Left cardiac atrium (tissue), 4 donors: ENCODE results near the gene UBASH3A. TPM values are rescaled to one million over a fixed set of nuclear protein-coding genes. Genes with fewer than 3 reads are reported as not detected.
A peak's percentile ranks its signal among the peaks of the same experiment; 100 is the strongest.

Experiments used
- ATAC-seq, 2 donors: fragments of 200-7000 bp; cut with Tn5 transposase; one replicate each; pipeline ENCODE4 v1.9.1; 2020; ENCODE audit warnings: mild to moderate bottlenecking in 2 of 2, moderate library complexity in 2 of 2
- DNase-seq: peaks from one replicate; pipeline ENCODE4 v3.0.0-alpha.2; 2020
- intact Hi-C, 2 donors: fragments of 100-400 bp; cut with DNase I; formaldehyde crosslinking; loops; one replicate each; pipeline versions ENCODE4 v1.14.1 to v1.15.1; 2022 to 2023
- total RNA-seq, 2 donors: library from RNA; stranded (reverse); fragmentation: NEBNext Ultra II Directional; extraction: Animal tissue kit (Norgen Biotek cat#: 25700); gene quantifications; one replicate each; pipeline ENCODE4 v1.2.1, GENCODE V29; 2021
- donor health status: DM: no; HTN: yes; CAD: no.
- donor health status: DM: no; HTN: yes; CAD: no; lungs with severe emphysema.
- donor health status: DM: yes; HTN: yes; CAD: no.
- donor health status: Dilated cardiomyopathy.

The UBASH3A gene
- total RNA-seq, 2 donors from 2014 or later, result 0.44 to 0.47 TPM

DNA sequence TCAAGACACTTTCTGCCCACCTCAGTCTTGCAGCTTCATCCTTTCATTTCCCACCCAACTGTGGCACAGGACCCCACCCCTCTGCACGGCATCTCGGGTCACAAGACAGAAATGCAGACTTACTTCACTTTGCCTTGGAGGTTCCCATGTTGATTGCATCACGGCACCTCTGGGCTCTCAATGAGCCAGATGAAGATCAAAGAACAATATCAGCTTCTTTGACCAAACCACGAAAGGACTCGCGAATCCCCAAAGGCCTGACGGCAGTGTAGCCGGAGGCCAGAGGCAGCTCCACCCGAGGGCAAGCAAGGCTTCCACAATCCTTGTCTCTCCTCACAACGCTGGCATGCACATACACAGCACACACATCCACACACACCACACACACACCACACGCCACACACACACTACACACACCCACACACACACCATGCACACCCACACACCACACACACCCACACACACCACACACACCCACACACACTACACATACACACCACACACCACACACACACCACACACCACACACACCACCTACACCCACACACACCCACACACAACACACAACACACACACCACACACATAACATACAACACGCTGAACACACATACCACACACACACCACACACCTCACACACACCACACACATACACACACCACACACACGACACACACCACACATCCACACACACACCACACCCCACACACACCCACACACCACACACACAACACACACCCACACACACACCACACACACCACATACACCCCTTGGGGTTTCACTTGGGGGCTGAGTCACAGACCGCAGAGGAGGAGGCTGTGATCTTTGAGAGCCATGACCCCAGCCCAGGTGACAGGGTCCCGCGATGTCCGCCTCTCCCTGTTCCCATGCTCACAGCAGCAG is 35.8 kb downstream of the UBASH3A start:
- ATAC-seq, result no peak
- intact Hi-C loops, result loop anchor here in 1 of 2 donors (5.0 kb wide), 1 partner anchor 287 kb away; no protein-coding TSS in a partner anchor
- no peak for DNase-seq

DNA sequence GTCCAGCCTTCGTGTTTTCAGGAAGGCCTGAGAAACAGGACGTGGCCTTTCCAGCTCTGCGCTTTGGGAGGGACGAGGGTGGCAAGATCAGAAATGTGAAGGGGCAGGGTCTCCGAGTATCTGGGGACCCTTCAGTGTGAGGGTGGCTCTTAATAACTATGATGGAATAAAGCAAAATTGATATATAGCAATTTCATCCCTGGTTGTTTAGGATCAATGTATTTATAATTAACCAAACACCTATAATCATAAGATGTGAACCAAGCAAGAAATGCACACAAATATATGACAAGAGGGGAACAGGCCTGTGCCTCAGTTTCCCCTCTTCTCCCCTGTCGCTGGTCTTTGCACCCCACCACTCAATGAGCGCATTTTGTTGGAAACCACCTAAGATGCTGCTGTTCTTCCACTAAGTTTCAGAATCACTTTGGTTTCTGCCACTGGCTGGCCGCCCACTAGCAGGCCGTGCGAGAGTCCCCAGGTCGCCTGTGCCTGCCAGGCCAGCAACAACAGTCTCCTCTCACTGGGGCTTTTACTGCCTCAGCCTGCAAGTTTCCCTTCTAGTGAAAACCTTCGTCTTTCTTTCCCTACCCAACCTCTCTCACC is 36.6 kb downstream of the UBASH3A start:
- DNase-seq (no peak), ATAC-seq (no peak)
- intact Hi-C loops, result loop anchor here in 1 of 2 donors (5.0 kb wide), 1 partner anchor 288 kb away; no protein-coding TSS in a partner anchor

DNA sequence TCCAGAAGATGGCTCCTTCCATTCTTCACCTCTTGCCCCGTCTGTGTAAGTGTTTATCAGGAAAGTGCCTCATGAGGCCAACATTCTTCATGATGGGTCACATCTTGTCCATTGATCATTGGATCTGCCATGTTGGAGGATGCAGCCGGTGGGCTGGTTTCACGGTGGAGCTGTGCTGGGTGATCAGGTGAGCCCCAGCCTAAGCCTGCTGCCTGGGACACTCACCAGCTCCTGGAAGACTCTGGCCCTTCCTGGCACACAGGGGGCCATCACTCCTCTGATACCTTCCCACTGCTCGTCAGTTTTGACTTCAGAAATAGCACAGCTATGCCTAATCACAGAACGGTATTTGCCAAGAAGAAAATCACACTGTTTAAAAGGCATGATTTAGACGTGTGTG is 38.3 kb downstream of the UBASH3A start:
- ATAC-seq (no peak), DNase-seq (no peak)
- intact Hi-C loops, result loop anchor here in 1 of 2 donors (5.0 kb wide), 1 partner anchor 290 kb away; no protein-coding TSS in a partner anchor

DNA sequence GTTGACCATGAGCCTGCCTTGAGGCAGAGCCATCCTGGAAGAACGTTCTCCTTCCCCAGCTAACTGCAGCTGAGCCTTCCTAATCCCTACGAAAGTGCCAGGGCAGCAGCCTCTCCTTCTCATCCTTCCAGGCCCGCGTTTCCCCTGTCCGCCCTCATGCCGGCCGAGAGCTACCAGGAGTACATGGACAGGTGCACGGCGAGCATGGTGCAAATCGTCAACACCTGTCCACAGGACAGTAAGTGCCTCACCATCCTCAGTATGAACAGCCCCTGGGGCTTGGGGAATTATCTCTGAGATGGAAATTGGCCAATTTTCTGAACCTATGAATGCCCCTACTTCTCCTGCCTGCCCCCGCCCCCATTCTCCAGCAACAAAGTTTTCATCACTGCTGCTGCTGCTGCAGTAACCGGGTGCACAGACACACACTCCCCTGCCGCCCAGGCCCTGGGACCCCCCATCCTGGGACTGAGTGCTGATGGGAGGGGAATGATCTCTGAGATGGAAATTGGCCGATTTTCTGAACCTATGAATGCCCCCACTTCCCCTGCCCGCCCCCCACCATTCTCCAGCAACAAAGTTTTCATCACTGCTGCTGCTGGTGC is 39.6 kb downstream of the UBASH3A start:
- intact Hi-C loops, result loop anchor here in 1 of 2 donors (5.0 kb wide), 1 partner anchor 291 kb away; no protein-coding TSS in a partner anchor

DNA sequence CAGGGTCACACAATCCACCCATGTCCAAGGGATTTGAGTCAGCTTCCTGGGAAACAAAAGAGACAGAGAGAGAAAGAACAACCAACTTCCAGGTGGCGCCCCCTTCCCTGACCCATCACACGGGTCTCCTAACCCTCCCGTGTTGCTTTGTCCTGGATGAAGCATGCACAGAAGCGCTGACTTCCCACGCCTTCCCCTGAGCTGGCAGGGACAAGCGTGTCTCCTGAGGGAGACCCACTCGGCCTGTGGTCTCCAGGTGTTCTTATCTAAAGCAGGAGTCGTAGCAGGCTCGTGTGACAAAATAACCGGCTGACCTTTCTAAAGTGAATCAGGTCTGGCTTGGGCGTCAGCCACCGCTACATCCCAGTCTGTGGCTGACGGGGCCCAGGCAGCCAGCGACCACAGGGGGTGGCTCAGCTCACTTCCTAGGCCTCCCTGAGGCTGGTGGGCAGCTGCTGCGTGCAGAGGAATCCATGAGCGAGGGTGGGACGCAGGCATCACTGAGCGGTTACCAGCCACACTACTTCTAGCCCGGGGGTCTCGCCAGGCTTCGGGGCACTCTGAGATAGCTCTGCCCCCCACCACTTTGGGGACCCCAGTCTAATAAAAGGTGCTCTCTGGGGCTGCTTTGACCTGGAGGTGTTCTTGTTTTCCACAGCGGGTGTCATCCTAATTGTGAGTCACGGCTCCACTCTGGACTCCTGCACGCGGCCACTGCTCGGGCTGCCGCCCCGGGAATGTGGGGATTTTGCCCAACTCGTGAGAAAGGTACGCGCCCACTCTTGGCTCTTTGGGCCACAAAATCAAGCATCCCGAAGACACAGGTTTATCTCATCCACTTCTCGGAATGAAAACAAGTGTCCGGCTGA is 40.4 kb downstream of the UBASH3A start:
- intact Hi-C loops, result loop anchor here in 1 of 2 donors (5.0 kb wide), 1 partner anchor 292 kb away; no protein-coding TSS in a partner anchor
- ATAC-seq (no peak), DNase-seq (no peak)

More for the DNA sequence above, 39.6 kb downstream of the UBASH3A start:
- ATAC-seq (no peak), DNase-seq (no peak)

DNA sequence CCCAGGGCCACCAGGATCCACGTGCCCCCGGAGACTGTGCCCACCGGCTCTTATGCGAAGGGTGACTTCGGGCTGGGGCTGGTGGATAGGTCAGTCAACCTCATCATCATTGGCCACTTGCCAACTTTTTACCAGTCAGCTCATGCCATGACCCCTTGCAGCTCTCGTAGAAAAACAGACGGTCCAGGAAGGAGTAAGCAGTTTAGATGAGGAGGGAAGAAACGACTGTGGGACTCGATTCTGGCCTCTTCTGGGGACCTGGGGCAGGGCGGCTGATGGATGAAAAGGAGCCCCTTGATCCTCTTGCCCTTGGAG is 41.0 kb downstream of the UBASH3A start:
- DNase-seq (no peak), ATAC-seq (no peak)
- intact Hi-C loops, result loop anchor here in 1 of 2 donors (5.0 kb wide), 1 partner anchor 292 kb away; no protein-coding TSS in a partner anchor

DNA sequence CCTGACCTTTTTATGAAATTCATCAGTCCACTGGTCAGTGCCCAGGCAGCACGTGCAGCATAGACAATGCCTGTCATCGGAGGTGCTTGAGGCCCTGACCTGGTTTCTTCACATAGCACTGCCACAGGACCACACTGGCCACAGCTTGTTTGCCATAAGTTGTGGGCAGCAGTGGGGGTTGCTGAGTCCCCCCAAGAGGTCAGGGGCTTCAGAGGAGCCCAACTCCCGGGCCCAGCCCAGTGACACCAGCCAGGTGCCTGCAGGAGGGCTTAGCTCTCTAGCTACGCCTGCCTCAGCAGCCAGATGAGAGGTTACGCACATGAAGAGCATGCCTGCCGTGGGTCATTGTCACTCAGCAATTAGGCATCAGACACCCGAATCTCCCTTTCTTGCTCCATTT is 41.6 kb downstream of the UBASH3A start:
- ATAC-seq, result no peak
- intact Hi-C loops, result no loop called here
- no peak for DNase-seq

DNA sequence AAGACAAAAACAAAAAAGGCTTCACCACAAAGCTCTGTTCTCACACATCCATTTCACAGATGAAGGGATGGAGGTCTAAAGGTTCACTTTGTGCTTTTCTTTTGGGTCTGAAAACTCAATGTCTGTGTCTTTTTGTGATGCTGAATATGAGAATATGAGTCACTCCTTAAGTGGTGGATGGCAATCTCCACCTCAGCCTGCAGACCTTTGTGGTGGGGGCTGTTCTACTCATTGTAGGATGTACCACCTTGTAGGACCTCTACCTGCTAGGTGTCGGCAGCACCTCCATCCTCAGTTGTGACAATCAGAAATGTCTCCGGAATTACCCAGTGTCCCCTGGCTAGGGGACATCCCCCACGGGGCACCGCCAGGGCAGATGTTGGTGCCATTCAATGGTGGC is 42.8 kb downstream of the UBASH3A start:
- ATAC-seq (no peak), DNase-seq (no peak)
- intact Hi-C loops, result no loop called here

DNA sequence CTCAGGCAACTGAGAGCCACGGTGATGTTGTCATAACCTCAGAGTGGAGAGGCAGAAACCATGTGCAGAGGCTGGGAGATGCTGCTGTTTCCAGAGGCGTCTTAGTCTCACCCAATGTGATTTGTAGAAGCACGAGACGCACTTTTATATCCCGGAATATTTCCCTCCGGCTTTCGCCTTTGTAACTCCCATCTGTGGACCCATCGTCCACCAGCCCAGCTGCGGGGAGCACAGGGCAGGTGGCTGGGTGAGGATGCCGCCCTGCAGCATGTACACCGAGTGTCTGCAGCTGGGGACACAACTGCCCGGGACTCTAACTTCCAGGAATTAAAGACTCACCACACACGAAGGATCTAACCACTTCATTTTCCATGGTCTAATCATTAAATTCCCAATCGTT is 43.5 kb downstream of the UBASH3A start:
- ATAC-seq (no peak), DNase-seq (no peak)
- intact Hi-C loops, result no loop called here

DNA sequence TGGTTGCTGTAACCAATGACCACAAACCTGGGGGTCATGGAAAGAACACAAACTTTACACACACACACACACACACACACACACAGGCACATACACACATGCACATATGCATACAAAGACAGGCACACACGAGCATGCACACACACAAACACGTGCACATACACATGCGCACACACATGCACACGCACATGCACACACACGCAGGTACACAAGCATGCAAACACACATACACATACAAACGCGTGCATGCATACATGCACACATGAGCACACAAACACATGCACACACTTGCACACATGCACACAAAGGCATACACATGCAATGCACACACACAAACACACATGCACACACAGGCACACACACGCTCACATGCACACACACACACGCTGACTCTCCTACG is 44.0 kb downstream of the UBASH3A start:
- intact Hi-C loops, result no loop called here
- ATAC-seq (no peak), DNase-seq (no peak)

DNA sequence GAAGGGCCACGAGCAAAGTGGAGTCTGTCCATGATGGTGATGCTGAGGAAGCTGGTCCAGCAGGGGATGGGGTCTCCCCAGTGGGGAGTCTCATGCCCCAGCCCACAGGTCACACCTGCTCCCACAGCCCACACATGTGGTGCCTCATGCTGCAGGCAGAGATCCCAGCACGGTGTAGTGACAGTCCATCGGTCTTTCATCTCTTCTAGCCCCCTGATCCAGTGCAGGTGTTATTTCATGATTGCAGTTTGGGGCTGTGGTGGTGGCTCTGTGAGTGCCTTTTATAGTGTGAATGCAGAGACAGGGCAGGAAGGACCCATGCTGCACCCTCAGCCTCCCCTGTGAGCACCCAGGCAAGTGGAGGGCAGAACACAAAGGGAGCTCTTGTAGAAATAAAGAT is 45.0 kb downstream of the UBASH3A start:
- intact Hi-C loops, result no loop called here

DNA sequence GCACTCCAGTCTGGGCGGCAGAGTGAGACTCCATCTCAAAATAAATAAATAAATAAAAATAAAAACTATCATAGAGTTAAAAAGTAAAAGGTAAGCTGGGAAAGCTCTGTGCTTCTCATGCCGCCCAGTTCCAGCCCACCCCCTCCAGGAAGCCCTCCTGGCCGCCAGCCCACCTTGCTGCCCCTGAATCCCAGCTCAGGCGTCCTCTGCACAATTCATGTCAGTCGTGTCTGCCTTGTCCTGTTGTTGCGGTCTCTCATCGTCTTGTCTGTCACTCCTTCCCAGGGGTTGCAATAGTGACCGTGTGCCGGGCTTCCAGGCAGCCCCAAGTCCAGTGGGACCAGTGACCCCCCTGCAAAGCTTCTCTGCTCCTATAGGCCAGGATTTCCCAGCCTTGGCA is 48.2 kb downstream of the UBASH3A start:
- intact Hi-C loops, result loop anchor here in 1 of 2 donors (2.0 kb wide), 1 partner anchor 307 kb away; no protein-coding TSS in a partner anchor
- DNase-seq (no peak), ATAC-seq (no peak)

More for the DNA sequence above, 45.0 kb downstream of the UBASH3A start:
- ATAC-seq (no peak), DNase-seq (no peak)

DNA sequence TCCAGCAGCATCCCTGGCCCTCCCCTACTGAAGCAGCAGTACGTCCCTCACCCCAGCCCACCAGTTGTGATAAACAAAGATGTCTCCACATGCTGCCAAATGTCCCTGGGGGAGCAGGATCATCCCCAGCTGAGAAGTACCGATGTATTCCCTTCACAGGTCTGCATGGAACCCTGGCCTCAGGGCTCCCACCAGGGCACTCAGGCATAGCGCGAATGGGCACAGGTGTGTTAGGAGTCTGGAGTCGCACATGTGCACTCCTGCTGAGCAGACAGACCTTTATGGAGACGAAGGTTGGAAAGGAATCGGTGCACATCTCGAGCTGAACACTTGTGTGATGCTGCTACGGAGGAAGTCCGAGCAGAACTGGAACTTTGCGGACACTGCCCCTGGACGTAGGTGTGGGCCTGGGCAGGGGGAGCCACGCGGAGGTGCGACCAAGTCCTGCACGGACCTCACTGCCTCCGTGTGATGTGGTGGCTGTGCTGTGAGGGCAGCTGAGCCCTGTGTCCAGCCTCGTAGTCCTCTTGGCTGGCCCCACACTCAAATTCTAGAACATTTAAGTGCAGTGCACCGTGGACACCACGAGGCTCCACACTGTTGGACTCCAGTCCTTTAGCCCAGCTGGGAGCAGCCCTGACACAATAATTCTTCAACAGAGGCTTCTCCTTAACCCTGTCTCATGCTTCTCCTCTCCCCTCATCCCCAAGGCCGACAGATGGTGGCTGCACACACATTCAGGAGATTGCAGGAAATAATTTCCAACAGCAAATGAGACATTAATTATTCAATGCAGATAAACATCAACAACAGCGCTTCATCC is 48.9 kb downstream of the UBASH3A start:
- ATAC-seq, result no peak
- intact Hi-C loops, result no loop called here
- no peak for DNase-seq

DNA sequence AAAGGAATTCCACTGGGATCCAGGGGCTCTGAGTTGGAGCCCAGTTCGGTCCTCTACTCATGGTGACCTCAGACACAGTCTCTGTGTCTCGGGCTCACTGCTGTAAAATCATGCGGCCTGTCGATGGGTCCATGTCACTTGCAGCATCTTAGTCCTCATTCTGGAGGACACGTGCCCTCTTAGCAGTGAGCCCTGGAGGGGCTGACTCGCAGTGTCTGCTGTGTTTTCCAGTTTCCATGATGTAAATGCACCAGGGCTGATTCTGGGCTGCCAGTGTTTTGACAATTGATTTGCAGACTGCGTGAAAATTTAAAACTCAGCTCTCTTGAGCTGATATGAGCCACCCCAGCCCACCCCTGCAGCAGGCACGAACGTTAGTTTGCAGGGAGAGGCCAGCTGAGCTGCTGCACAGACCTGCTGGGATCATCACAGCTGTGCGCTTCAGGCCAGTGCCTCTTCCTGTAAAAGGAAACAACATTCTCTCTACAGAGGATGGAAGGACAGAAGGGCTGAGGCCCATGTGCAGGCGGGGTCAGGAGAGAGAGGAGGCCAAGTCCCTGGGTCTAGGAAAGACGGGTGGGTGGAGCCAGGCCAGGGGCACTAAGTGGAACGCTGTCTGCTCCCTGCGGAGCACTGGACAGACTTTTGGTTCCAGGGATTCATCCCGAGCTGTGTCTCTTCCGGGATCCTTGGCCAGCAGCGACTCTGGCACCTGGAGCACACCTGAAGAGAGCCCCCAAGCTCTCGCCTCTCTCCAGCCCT is 49.7 kb downstream of the UBASH3A start:
- DNase-seq (no peak), ATAC-seq (no peak)
- intact Hi-C loops, result no loop called here

DNA sequence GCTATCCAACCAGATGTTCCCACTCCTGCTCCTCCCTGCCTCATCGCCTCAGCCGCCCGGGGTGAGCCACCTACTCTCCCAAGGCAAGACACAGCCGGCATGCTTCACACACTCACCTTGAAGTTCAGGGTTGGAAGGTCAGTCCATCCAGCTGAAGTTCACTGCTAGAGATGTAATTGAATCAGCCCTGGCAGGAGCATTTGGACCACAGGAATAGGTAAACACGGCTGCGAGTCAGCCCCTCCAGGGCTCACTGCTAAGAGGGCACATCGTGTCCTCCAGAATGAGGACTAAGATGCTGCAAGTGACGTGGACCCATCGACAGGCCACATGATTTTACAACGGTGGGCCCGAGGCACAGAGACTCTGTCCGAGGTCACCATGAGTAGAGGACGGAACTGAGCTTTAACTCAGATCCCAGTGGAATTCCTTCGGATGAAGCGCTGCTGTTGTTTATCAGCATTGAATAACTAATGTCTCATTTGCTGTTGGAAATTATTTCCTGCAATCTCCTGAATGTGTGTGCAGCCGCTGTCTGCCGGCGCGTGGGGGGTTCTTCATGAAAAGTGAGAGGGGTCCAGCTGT is 50.4 kb downstream of the UBASH3A start:
- intact Hi-C loops, result no loop called here
- DNase-seq (no peak), ATAC-seq (no peak)

DNA sequence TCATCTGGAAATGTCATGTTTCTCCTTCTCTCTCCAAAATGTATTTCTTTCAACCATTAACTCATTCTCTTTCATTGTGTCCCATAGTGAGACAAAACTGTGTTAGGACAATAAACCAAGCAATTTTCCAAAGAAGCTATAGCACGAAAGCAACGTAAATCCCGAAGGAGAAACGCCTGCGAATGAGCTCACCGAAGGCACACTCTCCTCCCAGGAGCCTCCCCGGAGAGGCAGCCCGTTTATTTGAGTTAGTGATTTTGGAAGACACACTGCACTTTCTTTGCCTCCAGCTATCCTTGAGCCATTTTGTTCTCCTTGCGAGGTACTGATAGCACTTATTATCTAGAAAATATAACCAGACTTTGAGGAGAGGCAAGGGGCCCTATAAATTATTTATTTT is 51.1 kb downstream of the UBASH3A start:
- ATAC-seq, result no peak
- intact Hi-C loops, result no loop called here
- DNase-seq, result no peak

DNA sequence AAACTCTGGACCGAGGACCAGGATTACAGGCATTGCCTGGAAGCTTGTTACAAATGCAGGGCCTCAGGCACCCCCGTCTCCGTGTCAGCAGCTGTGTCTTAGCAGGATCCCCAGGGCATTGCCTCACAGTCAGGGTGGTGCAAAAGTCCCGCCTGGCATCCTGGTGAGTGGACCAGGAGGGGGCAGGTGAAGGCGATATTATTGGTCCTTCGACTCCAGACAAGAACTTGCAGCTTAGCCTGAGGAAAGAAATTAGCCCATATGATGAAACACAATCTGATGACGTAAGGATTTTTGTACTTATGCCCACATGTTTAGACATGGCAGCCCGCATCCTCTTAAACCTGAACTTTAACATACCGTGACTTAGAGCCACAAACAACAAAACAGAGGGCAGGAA is 51.5 kb downstream of the UBASH3A start:
- intact Hi-C loops, result no loop called here
- ATAC-seq, result peak in 1 of 2 donors; percentile 54
- DNase-seq, result no peak
